ENCODE measurements around the gene PRKCZ.

Gene PRKCZ

GRCh38 chr1:2199042-2199810, 149.0 kb downstream of the PRKCZ start:
- no peak for DNase-seq

GRCh38 chr1:2200308-2200943, 150.2 kb downstream of the PRKCZ start:
- no peak for DNase-seq

- no peak for DNase-seq
Measured at GRCh38 chr1:2201062-2201461, 150.9 kb downstream of the PRKCZ start.

GRCh38 chr1:2202008-2202575, 151.9 kb downstream of the PRKCZ start:
- DNase-seq: no peak

GRCh38 chr1:2202843-2203601, 152.8 kb downstream of the PRKCZ start:
- no peak for DNase-seq

- DNase-seq: no peak
Measured at GRCh38 chr1:2203671-2204414, 153.6 kb downstream of the PRKCZ start.

- no peak for DNase-seq
Measured at GRCh38 chr1:2204415-2205190, 154.4 kb downstream of the PRKCZ start.

- DNase-seq: no peak
Measured at GRCh38 chr1:2205191-2205952, 155.2 kb downstream of the PRKCZ start.

GRCh38 chr1:2206813-2207487, 156.7 kb downstream of the PRKCZ start:
- no peak for DNase-seq

GRCh38 chr1:2208309-2209239, 158.4 kb downstream of the PRKCZ start:
- no peak for DNase-seq

- no peak for DNase-seq
Measured at GRCh38 chr1:2209400-2210083, 159.3 kb downstream of the PRKCZ start.

- DNase-seq: no peak
Measured at GRCh38 chr1:2210084-2210653, 160.0 kb downstream of the PRKCZ start.

GRCh38 chr1:2210786-2211185, 160.6 kb downstream of the PRKCZ start:
- no peak for DNase-seq

GRCh38 chr1:2212274-2212531, 162.0 kb downstream of the PRKCZ start:
- no peak for DNase-seq

- DNase-seq: peak; percentile 41
Measured at GRCh38 chr1:2212532-2213491, 162.6 kb downstream of the PRKCZ start.

GRCh38 chr1:2213576-2214505, 163.6 kb downstream of the PRKCZ start:
- no peak for DNase-seq

Measured in DMS 273 treated with DMSO at 0.1 percent for 48 hours (cell line).